ENCODE data around the gene ZYG11A. TPM values are rescaled to one million over a fixed set of nuclear protein-coding genes. Genes with fewer than 3 reads are reported as not detected.

The ZYG11A gene
- total RNA-seq, 2 donors from 2014 or later: 0.87 to 6.6 TPM

- no peak overlapping the region for H3K4me3 ChIP-seq
- intact Hi-C loops (cut with DNase I): no loop called here
- 85% methylated on average over 6 of the region's 6 CpGs for WGBS
- no peaks in the 10 kb centered on the region for H3K9me3 ChIP-seq
- H3K27ac ChIP-seq: no peak overlapping the region
- no peaks in the 10 kb centered on the region for H3K27me3 ChIP-seq (replicated peaks; ENCODE audit: insufficient read depth)
- TF ChIP-seq POLR2A (IDR thresholded peaks at IDR 0.05) (no peak), CTCF (IDR thresholded peaks at IDR 0.05) (no peak), POLR2AphosphoS5 (IDR thresholded peaks at IDR 0.05) (no peak)
- no peak for DNase-seq (ENCODE audit: low spot score)
- H3K4me1 ChIP-seq (replicated peaks): no peaks in the 10 kb centered on the region
- no peaks in the 10 kb centered on the region for H3K36me3 ChIP-seq
Observed at GRCh38 chr1:52906135-52906603, 63.6 kb downstream of the ZYG11A start.

GRCh38 chr1:52907068-52907811 lies 64.7 kb downstream of the ZYG11A start:
- TF ChIP-seq CTCF (IDR thresholded peaks at IDR 0.05) (no peak), POLR2A (IDR thresholded peaks at IDR 0.05) (no peak), POLR2AphosphoS5 (IDR thresholded peaks at IDR 0.05) (no peak)
- intact Hi-C loops (cut with DNase I): no loop called here
- Histone ChIP-seq H3K9me3 (no peaks in the 10 kb centered on the region), H3K36me3 (no peaks in the 10 kb centered on the region), H3K27me3 (replicated peaks; ENCODE audit: insufficient read depth) (no peaks in the 10 kb centered on the region), H3K4me3 (no peak overlapping the region), H3K4me1 (replicated peaks) (no peaks in the 10 kb centered on the region), H3K27ac (no peak overlapping the region)
- WGBS: 90% methylated on average over 9 of the region's 9 CpGs
- DNase-seq (ENCODE audit: low spot score): no peak

GRCh38 chr1:52907812-52908153 lies 65.2 kb downstream of the ZYG11A start:
- 89% methylated on average over 10 of the region's 10 CpGs for WGBS
- H3K4me3 ChIP-seq: no peak overlapping the region
- H3K9me3 ChIP-seq: no peaks in the 10 kb centered on the region
- no peaks in the 10 kb centered on the region for H3K4me1 ChIP-seq (replicated peaks)
- TF ChIP-seq CTCF (IDR thresholded peaks at IDR 0.05): no peak
- TF ChIP-seq POLR2A (IDR thresholded peaks at IDR 0.05): no peak
- TF ChIP-seq POLR2AphosphoS5 (IDR thresholded peaks at IDR 0.05): no peak
- no peaks in the 10 kb centered on the region for H3K27me3 ChIP-seq (replicated peaks; ENCODE audit: insufficient read depth)
- H3K36me3 ChIP-seq: no peaks in the 10 kb centered on the region
- DNase-seq (ENCODE audit: low spot score): no peak
- H3K27ac ChIP-seq: no peak overlapping the region
- intact Hi-C loops (cut with DNase I): no loop called here

GRCh38 chr1:52911541-52911940 lies 69.0 kb downstream of the ZYG11A start:
- 97% methylated on average over 10 of the region's 10 CpGs for WGBS
- intact Hi-C loops (cut with DNase I): no loop called here

More at GRCh38 chr1:52911541-52911940, 69.0 kb downstream of the ZYG11A start:
- Histone ChIP-seq H3K4me1 (replicated peaks) (peaks cover 3% of the 10 kb centered on the region), H3K27ac (no peak overlapping the region), H3K36me3 (no peaks in the 10 kb centered on the region), H3K27me3 (replicated peaks; ENCODE audit: insufficient read depth) (no peaks in the 10 kb centered on the region), H3K9me3 (no peaks in the 10 kb centered on the region), H3K4me3 (no peak overlapping the region)
- TF ChIP-seq CTCF (IDR thresholded peaks at IDR 0.05) (no peak), POLR2AphosphoS5 (IDR thresholded peaks at IDR 0.05) (no peak), POLR2A (IDR thresholded peaks at IDR 0.05) (no peak)
- DNase-seq (ENCODE audit: low spot score): no peak

Measured in prostate gland (tissue), 2 donors.